HG02623 (cell line): ENCODE data around the gene STPG3.
A peak's percentile ranks its signal among the peaks of the same experiment; 100 is the strongest.
"Not testable (repeated sequence)": the region's sequence is repeated elsewhere in the genome, so short reads cannot be mapped to it uniquely, and the experiment has no call there.

Experiments used
- ATAC-seq: cut with Tn5 transposase; IDR thresholded peaks from one replicate; pipeline ENCODE4 v1.9.1; 2021; ENCODE audit warnings: moderate library complexity; ENCODE audit not compliant: unreplicated experiment

STPG3 gene

GRCh38 chr9:137244486-137245449 is 6.3 kb upstream of the STPG3 start:
- ATAC-seq: no peak

GRCh38 chr9:137245450-137246421 is 5.3 kb upstream of the STPG3 start:
- no peak for ATAC-seq

- ATAC-seq: no peak
Observed at GRCh38 chr9:137247135-137247915, 3.8 kb upstream of the STPG3 start.

GRCh38 chr9:137247916-137248175 is 3.2 kb upstream of the STPG3 start:
- no peak for ATAC-seq

- no peak for ATAC-seq
Observed at GRCh38 chr9:137250329-137251193, 525 bp upstream of the STPG3 start.

GRCh38 chr9:137251490-137252268 is 593 bp downstream of the STPG3 start:
- no peak for ATAC-seq

GRCh38 chr9:137252555-137253506 is 1.7 kb downstream of the STPG3 start:
- ATAC-seq: no peak

GRCh38 chr9:137253717-137254623 is 2.9 kb downstream of the STPG3 start:
- no peak for ATAC-seq

- peak; percentile 76 for ATAC-seq
Observed at GRCh38 chr9:137254624-137255447, 3.8 kb downstream of the STPG3 start, which contains the start of gene NELFB. TSS of gene NELFB (plus strand) at chr9:137255327.

GRCh38 chr9:137255448-137256114 is 4.5 kb downstream of the STPG3 start:
- peak; percentile 13 for ATAC-seq

- ATAC-seq: no peak
Observed at GRCh38 chr9:137256362-137256761, 5.3 kb downstream of the STPG3 start.

- no peak for ATAC-seq
Observed at GRCh38 chr9:137256856-137257255, 5.8 kb downstream of the STPG3 start.

- ATAC-seq: not testable (repeated sequence)
Observed at GRCh38 chr9:137262173-137262908, 11.3 kb downstream of the STPG3 start.

- ATAC-seq: no peak
Observed at GRCh38 chr9:137262909-137263285, 11.8 kb downstream of the STPG3 start.

GRCh38 chr9:137263506-137263905 is 12.4 kb downstream of the STPG3 start:
- ATAC-seq: no peak
